HFFc6 (cell line): Measurements from ENCODE around the gene MDM4. TPM values are rescaled to one million over a fixed set of nuclear protein-coding genes. Genes with fewer than 3 reads are reported as not detected.

ENCODE experiments used
- DNase-seq: peaks from one replicate; pipeline ENCODE4 v3.0.0-alpha.2; 2018
- H3K27ac Mint-ChIP-seq: 2 replicates; pipeline ENCODE4 v1.8.0; 2020; ENCODE audit warnings: mild to moderate bottlenecking, mixed read lengths
- H3K27me3 Mint-ChIP-seq: 2 replicates; pipeline ENCODE4 v1.8.0; 2021; ENCODE audit warnings: mild to moderate bottlenecking, moderate library complexity, mixed read lengths; ENCODE audit not compliant: insufficient read depth
- H3K36me3 Mint-ChIP-seq: 2 replicates; pipeline ENCODE4 v1.8.0; 2021; ENCODE audit warnings: low read depth, mixed read lengths
- H3K4me1 Mint-ChIP-seq: 2 replicates; pipeline ENCODE4 v1.8.0; 2020; ENCODE audit warnings: low read depth, mixed read lengths
- H3K4me3 Mint-ChIP-seq: 2 replicates; pipeline ENCODE4 v1.8.0; 2020; ENCODE audit warnings: mild to moderate bottlenecking, moderate library complexity, mixed read lengths
- H3K9me3 Mint-ChIP-seq: 2 replicates; pipeline ENCODE4 v1.8.0; 2020; ENCODE audit warnings: mild to moderate bottlenecking, mixed read lengths
- CTCF ChIP-seq: fragments of 200-600 bp; sonication (generic); IDR thresholded peaks from 2 replicates; pipeline ENCODE4 v1.5.0; 2021; ENCODE audit warnings: antibody characterized with exemption, mild to moderate bottlenecking
- total RNA-seq, 6 experiments: library from RNA; stranded (reverse); fragmentation: NEBNext Ultra II Directional; extraction: Animal tissue kit (Norgen Biotek cat#: 25700); gene quantifications; 2 replicates in 1 of 6; 3 replicates in 5 of 6; pipeline ENCODE4 v1.2.3, GENCODE V29; 2021

MDM4 gene
- total RNA-seq, 6 experiments from 2014 or later = 21.9 to 28.1 (median 22.7) TPM

- peaks cover 16% of the 10 kb centered on the region for H3K27me3 Mint-ChIP-seq
- no peak for TF ChIP-seq CTCF
- H3K4me3 Mint-ChIP-seq = peak overlapping the region; percentile 13; the same call in 1 of the 2 replicates
- H3K36me3 Mint-ChIP-seq = no peaks in the 10 kb centered on the region
- no peaks in the 10 kb centered on the region for H3K9me3 Mint-ChIP-seq
- no peak overlapping the region for H3K27ac Mint-ChIP-seq
- H3K4me1 Mint-ChIP-seq = peaks cover 30% of the 10 kb centered on the region
- peak; percentile 9 for DNase-seq
Observed at GRCh38 chr1:204589409-204590038, 73.3 kb downstream of the MDM4 start.

- DNase-seq = peak; percentile 63
- no peaks in the 10 kb centered on the region for H3K9me3 Mint-ChIP-seq
- no peak for TF ChIP-seq CTCF
- peak overlapping the region; percentile 5; the same call in 1 of the 2 replicates for H3K4me3 Mint-ChIP-seq
- H3K36me3 Mint-ChIP-seq = no peaks in the 10 kb centered on the region
- peaks cover 30% of the 10 kb centered on the region for H3K4me1 Mint-ChIP-seq
- H3K27me3 Mint-ChIP-seq = peaks cover 19% of the 10 kb centered on the region
- H3K27ac Mint-ChIP-seq = peak overlapping the region; percentile 1; the same call in 1 of the 2 replicates
Observed at GRCh38 chr1:204591473-204592090, 75.4 kb downstream of the MDM4 start.

GRCh38 chr1:204592246-204592948 lies 76.2 kb downstream of the MDM4 start:
- Mint-ChIP-seq H3K9me3 (no peaks in the 10 kb centered on the region), H3K36me3 (no peaks in the 10 kb centered on the region), H3K4me1 (peaks cover 30% of the 10 kb centered on the region), H3K4me3 (no peak overlapping the region), H3K27ac (no peak overlapping the region), H3K27me3 (peaks cover 26% of the 10 kb centered on the region)
- no peak for DNase-seq
- no peak for TF ChIP-seq CTCF

- no peak for DNase-seq
- Mint-ChIP-seq H3K9me3 (no peaks in the 10 kb centered on the region), H3K27me3 (peaks cover 61% of the 10 kb centered on the region), H3K4me1 (no peaks in the 10 kb centered on the region), H3K4me3 (no peak overlapping the region), H3K36me3 (no peaks in the 10 kb centered on the region), H3K27ac (no peak overlapping the region)
- TF ChIP-seq CTCF = no peak
Observed at GRCh38 chr1:204598319-204598969, 82.2 kb downstream of the MDM4 start.

GRCh38 chr1:204599098-204599497 lies 82.9 kb downstream of the MDM4 start:
- no peak for TF ChIP-seq CTCF
- Mint-ChIP-seq H3K27ac (no peak overlapping the region), H3K27me3 (peaks cover 63% of the 10 kb centered on the region), H3K36me3 (no peaks in the 10 kb centered on the region), H3K4me1 (no peaks in the 10 kb centered on the region), H3K9me3 (no peaks in the 10 kb centered on the region), H3K4me3 (no peak overlapping the region)
- DNase-seq = no peak
